Measurements from ENCODE around the gene KCNN2. TPM values are rescaled to one million over a fixed set of nuclear protein-coding genes. Genes with fewer than 3 reads are reported as not detected.

Gene KCNN2
- polyA plus RNA-seq, 4 donors = 0.18 to 0.19 TPM; not detected in 2

DNA sequence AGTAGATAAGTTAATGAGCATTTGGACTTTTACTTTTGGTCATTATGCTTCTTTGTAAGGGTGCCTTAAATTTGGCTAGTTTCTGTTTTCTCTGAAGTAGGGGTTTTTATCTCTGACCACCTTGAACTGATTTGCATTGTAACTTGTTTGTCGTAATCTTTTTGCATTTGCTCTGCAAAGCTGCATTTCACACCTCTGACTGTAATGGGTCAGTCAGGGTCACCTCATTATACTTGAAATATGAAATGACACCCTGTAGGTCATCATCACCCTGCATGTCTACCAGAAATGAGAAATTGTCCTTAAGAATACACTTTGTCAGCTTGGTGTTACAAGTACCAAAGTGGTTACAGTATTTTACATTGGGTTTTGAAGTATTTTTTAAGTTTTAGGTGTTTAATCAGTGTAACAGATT lies 74.0 kb downstream of the KCNN2 start:
- 78 to 81% (median 80%) methylated on average over 1 of the region's 1 CpG for WGBS, 3 donors
- no peaks in the 10 kb centered on the region for H3K4me1 ChIP-seq (ENCODE audit: control insufficient read depth in 3 of 3, insufficient read depth in 2 of 3, low read depth in 1 of 3, low read length in 2 of 3)
- H3K36me3 ChIP-seq (ENCODE audit: control insufficient read depth in 3 of 3, insufficient read depth in 2 of 3, low read depth in 1 of 3, low read length in 3 of 3) = no peaks in the 10 kb centered on the region
- H3K9me3 ChIP-seq (ENCODE audit: control insufficient read depth in 2 of 2, insufficient read depth in 1 of 2, low read depth in 1 of 2, low read length in 1 of 2) = no peaks in the 10 kb centered on the region
- no peaks in the 10 kb centered on the region for H3K27me3 ChIP-seq (ENCODE audit: control insufficient read depth in 3 of 3, insufficient read depth in 3 of 3, low read length in 3 of 3)
- H3K4me3 ChIP-seq (ENCODE audit: low read depth in 1 of 3, low read length in 3 of 3) = no peak overlapping the region
- DNase-seq (no peak), FAIRE-seq (no peak)
- H3K27ac ChIP-seq (ENCODE audit: low read depth in 1 of 3, low read length in 2 of 3) = no peak overlapping the region

DNA sequence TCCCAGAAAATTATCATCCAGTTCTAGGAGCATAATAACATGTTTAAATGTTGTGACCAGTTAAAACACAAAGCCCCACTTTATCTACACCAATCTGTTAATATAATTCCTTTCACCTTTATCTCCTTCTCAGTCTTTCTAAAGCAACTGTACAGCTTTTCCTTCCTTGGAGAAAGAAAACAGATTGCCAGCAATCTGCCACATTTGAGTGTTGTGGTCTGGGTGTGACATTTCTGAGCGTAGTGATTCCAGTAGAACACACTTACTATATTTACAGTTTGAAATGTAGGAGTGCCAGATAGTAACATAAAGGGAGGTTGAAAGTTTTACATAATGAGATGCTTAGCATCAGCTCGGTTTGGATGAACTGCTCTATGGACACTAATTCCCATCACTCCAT lies 76.1 kb downstream of the KCNN2 start:
- H3K9me3 ChIP-seq (ENCODE audit: control insufficient read depth in 2 of 2, insufficient read depth in 1 of 2, low read depth in 1 of 2, low read length in 1 of 2) = no peaks in the 10 kb centered on the region
- H3K27me3 ChIP-seq (ENCODE audit: control insufficient read depth in 3 of 3, insufficient read depth in 3 of 3, low read length in 3 of 3) = no peaks in the 10 kb centered on the region
- no peaks in the 10 kb centered on the region for H3K36me3 ChIP-seq (ENCODE audit: control insufficient read depth in 3 of 3, insufficient read depth in 2 of 3, low read depth in 1 of 3, low read length in 3 of 3)
- no peak overlapping the region for H3K4me3 ChIP-seq (ENCODE audit: low read depth in 1 of 3, low read length in 3 of 3)
- no peak for FAIRE-seq
- H3K27ac ChIP-seq (ENCODE audit: low read depth in 1 of 3, low read length in 2 of 3) = no peak overlapping the region
- WGBS, 3 donors = 51 to 61% (median 59%) methylated on average over 2 of the region's 2 CpGs
- H3K4me1 ChIP-seq (ENCODE audit: control insufficient read depth in 3 of 3, insufficient read depth in 2 of 3, low read depth in 1 of 3, low read length in 2 of 3) = no peaks in the 10 kb centered on the region
- no peak for DNase-seq

DNA sequence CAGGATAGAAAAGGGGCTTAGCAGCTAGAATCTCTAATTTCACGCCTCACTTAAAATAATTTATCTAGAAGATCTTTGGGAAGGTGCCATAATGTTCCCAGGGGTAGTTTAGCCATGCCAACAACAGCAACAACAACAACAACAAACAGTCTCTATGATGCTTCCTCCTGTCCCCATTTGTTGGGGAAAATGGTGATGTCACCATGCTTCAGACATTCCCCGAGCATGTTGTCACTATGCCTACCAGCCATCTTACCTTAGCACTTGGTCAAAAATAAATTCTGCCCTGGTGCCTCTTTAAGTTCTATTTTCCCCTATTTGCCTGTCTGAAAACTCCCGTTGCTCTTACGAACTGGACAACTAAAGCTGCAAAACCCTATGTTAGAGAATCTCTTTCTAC lies 76.6 kb downstream of the KCNN2 start:
- no peak for DNase-seq

DNA sequence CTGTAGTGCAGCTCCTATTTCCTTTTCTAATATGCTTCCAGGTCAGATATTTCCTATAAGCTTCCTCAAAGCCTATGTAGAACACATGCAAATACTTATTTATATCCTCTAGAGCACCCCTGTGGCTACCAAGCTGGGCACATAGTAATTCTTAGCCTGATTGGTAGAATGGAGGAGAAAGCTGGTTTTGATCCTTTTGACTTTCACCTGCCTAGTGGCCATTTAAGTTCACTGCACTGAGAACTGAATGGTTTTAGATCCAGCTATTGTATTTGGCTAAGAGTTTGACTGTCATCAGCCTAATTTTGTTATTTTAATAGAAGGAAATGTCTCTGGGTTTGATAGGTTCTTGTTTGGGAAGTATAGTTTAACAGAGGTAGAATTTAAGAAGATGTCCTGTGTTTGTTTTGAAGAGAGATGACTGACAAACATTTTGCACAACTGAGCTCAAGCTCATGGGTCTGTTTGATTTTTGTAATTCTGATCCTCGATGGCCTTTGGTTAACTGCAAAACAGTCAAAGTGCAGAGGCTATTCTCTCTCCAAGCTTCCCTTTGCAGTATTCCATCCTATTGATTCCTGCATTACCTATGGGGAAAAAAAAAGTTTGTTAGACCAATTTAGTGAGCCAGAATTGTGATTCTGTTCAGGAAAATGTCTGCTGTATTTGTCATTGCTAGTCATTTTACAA lies 85.4 kb downstream of the KCNN2 start:
- DNase-seq (no peak), FAIRE-seq (no peak)
- Histone ChIP-seq H3K27me3 (ENCODE audit: control insufficient read depth in 3 of 3, insufficient read depth in 3 of 3, low read length in 3 of 3) (no peaks in the 10 kb centered on the region), H3K36me3 (ENCODE audit: control insufficient read depth in 3 of 3, insufficient read depth in 2 of 3, low read depth in 1 of 3, low read length in 3 of 3) (no peaks in the 10 kb centered on the region), H3K9me3 (ENCODE audit: control insufficient read depth in 2 of 2, insufficient read depth in 1 of 2, low read depth in 1 of 2, low read length in 1 of 2) (no peaks in the 10 kb centered on the region), H3K4me1 (ENCODE audit: control insufficient read depth in 3 of 3, insufficient read depth in 2 of 3, low read depth in 1 of 3, low read length in 2 of 3) (no peaks in the 10 kb centered on the region), H3K27ac (ENCODE audit: low read depth in 1 of 3, low read length in 2 of 3) (no peak overlapping the region), H3K4me3 (ENCODE audit: low read depth in 1 of 3, low read length in 3 of 3) (no peak overlapping the region)
- 45 to 70% (median 70%) methylated on average over 1 of the region's 1 CpG for WGBS, 3 donors

More for the DNA sequence above, 76.6 kb downstream of the KCNN2 start:
- H3K36me3 ChIP-seq (ENCODE audit: control insufficient read depth in 3 of 3, insufficient read depth in 2 of 3, low read depth in 1 of 3, low read length in 3 of 3) = no peaks in the 10 kb centered on the region
- no peaks in the 10 kb centered on the region for H3K9me3 ChIP-seq (ENCODE audit: control insufficient read depth in 2 of 2, insufficient read depth in 1 of 2, low read depth in 1 of 2, low read length in 1 of 2)
- no peak for FAIRE-seq
- H3K27ac ChIP-seq (ENCODE audit: low read depth in 1 of 3, low read length in 2 of 3) = no peak overlapping the region
- H3K4me3 ChIP-seq (ENCODE audit: low read depth in 1 of 3, low read length in 3 of 3) = no peak overlapping the region
- 78 to 84% (median 82%) methylated on average over 4 of the region's 4 CpGs for WGBS, 3 donors
- no peaks in the 10 kb centered on the region for H3K4me1 ChIP-seq (ENCODE audit: control insufficient read depth in 3 of 3, insufficient read depth in 2 of 3, low read depth in 1 of 3, low read length in 2 of 3)
- no peaks in the 10 kb centered on the region for H3K27me3 ChIP-seq (ENCODE audit: control insufficient read depth in 3 of 3, insufficient read depth in 3 of 3, low read length in 3 of 3)

DNA sequence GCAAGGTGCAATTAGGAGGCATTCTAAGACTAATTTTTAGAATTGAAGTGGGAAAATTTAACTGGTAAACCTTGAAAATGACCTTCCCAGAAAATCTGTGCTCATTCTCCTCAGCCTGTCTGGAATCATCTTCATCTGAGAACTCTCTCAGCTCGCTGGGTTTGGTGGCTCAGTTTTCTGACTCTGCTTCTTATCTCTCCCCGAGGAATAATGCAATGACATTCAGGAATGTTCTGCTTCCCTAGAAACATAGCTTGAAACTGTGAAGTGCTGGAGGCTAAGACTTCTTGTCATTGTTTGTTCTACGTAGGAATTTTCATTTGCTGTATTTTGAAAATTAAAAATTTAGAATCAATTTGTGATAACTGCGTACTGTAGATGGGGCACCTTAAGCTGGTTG lies 86.6 kb downstream of the KCNN2 start:
- H3K4me3 ChIP-seq (ENCODE audit: low read depth in 1 of 3, low read length in 3 of 3) = no peak overlapping the region
- DNase-seq (no peak), FAIRE-seq (no peak)
- no peak overlapping the region for H3K27ac ChIP-seq (ENCODE audit: low read depth in 1 of 3, low read length in 2 of 3)
- H3K27me3 ChIP-seq (ENCODE audit: control insufficient read depth in 3 of 3, insufficient read depth in 3 of 3, low read length in 3 of 3) = no peaks in the 10 kb centered on the region
- 36 to 47% (median 46%) methylated on average over 4 of the region's 4 CpGs for WGBS, 3 donors
- H3K36me3 ChIP-seq (ENCODE audit: control insufficient read depth in 3 of 3, insufficient read depth in 2 of 3, low read depth in 1 of 3, low read length in 3 of 3) = no peaks in the 10 kb centered on the region
- H3K4me1 ChIP-seq (ENCODE audit: control insufficient read depth in 3 of 3, insufficient read depth in 2 of 3, low read depth in 1 of 3, low read length in 2 of 3) = no peaks in the 10 kb centered on the region
- no peaks in the 10 kb centered on the region for H3K9me3 ChIP-seq (ENCODE audit: control insufficient read depth in 2 of 2, insufficient read depth in 1 of 2, low read depth in 1 of 2, low read length in 1 of 2)

DNA sequence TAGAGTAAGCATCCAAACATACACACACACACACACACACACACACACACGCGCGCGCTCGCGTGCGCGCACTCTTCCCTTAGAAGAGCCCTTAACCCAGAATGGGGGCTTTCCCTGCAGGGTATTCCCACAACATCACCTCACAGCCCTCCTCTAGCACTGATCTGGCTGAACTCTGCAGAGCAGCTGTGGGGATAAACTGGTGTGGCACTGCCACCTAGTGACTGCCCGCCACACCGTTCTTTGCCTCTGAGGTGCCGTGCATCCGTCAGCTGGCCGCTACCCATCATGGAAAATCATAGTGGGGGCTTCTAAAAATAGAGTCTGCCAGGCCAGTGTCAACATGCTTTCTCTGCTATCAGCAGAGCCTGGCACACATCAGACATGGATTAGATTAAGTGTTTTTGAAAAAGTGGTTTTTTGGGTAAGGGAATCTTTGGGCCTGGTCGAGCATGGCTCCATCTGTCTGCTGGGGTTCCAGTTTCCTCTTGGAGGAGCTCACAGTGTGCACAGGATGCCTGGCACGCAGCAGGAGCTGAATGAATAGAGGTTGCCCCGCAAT lies 88.1 kb downstream of the KCNN2 start:
- no peaks in the 10 kb centered on the region for H3K36me3 ChIP-seq (ENCODE audit: control insufficient read depth in 3 of 3, insufficient read depth in 2 of 3, low read depth in 1 of 3, low read length in 3 of 3)
- H3K27ac ChIP-seq (ENCODE audit: low read depth in 1 of 3, low read length in 2 of 3) = no peak overlapping the region
- H3K9me3 ChIP-seq (ENCODE audit: control insufficient read depth in 2 of 2, insufficient read depth in 1 of 2, low read depth in 1 of 2, low read length in 1 of 2) = no peaks in the 10 kb centered on the region
- FAIRE-seq = no peak
- no peaks in the 10 kb centered on the region for H3K4me1 ChIP-seq (ENCODE audit: control insufficient read depth in 3 of 3, insufficient read depth in 2 of 3, low read depth in 1 of 3, low read length in 2 of 3)
- 6 to 11% (median 6%) methylated on average over 16 of the region's 16 CpGs for WGBS, 3 donors
- no peak overlapping the region for H3K4me3 ChIP-seq (ENCODE audit: low read depth in 1 of 3, low read length in 3 of 3)
- H3K27me3 ChIP-seq (ENCODE audit: control insufficient read depth in 3 of 3, insufficient read depth in 3 of 3, low read length in 3 of 3) = no peaks in the 10 kb centered on the region
- DNase-seq = peak; percentile 22 to 42

DNA sequence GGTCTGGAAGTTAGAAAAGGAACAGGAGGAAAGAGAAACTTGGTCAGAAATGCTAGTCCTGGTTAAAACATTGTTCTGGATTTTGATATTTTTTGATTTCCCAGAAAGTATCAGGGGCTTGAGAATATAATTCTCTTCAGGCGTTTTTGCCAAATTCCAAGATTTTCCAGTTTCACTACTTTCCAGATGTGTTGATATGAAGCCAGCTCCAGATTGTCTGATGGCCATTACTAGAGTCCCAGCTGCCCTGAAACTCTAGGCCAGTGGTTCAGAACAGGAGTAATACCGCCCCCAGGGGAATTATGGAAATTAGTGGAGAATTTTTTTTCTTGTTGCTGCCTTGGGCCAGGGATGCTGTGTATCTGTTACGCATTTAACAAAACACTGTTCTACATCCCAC lies 88.6 kb downstream of the KCNN2 start:
- Histone ChIP-seq H3K27ac (ENCODE audit: low read depth in 1 of 3, low read length in 2 of 3) (no peak overlapping the region), H3K4me3 (ENCODE audit: low read depth in 1 of 3, low read length in 3 of 3) (no peak overlapping the region), H3K27me3 (ENCODE audit: control insufficient read depth in 3 of 3, insufficient read depth in 3 of 3, low read length in 3 of 3) (no peaks in the 10 kb centered on the region), H3K9me3 (ENCODE audit: control insufficient read depth in 2 of 2, insufficient read depth in 1 of 2, low read depth in 1 of 2, low read length in 1 of 2) (no peaks in the 10 kb centered on the region), H3K36me3 (ENCODE audit: control insufficient read depth in 3 of 3, insufficient read depth in 2 of 3, low read depth in 1 of 3, low read length in 3 of 3) (no peaks in the 10 kb centered on the region), H3K4me1 (ENCODE audit: control insufficient read depth in 3 of 3, insufficient read depth in 2 of 3, low read depth in 1 of 3, low read length in 2 of 3) (no peaks in the 10 kb centered on the region)
- FAIRE-seq (no peak), DNase-seq (no peak)
- WGBS, 3 donors = 54 to 69% (median 62%) methylated on average over 3 of the region's 3 CpGs

DNA sequence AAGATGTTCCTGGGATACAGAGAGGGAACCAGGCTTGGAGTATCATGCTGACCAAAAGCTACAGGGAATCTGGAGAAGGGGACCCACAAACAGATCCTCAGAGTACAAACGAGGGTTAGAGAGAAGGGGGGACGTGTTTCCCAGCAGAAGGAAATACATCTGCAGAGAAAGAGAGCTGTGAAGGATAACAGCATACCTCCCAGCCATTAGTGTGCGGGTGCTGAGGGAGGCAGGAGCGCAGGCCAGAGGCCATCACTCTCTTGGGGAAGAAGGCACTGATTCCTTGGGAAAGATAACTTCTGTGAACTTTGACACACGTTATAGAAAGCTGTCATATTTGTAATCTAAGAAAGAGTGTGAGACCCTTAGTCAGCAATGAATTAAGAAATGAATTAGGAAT lies 96.9 kb downstream of the KCNN2 start:
- WGBS, 3 donors = 60 to 68% (median 61%) methylated on average over 5 of the region's 5 CpGs
- FAIRE-seq = no peak

DNA sequence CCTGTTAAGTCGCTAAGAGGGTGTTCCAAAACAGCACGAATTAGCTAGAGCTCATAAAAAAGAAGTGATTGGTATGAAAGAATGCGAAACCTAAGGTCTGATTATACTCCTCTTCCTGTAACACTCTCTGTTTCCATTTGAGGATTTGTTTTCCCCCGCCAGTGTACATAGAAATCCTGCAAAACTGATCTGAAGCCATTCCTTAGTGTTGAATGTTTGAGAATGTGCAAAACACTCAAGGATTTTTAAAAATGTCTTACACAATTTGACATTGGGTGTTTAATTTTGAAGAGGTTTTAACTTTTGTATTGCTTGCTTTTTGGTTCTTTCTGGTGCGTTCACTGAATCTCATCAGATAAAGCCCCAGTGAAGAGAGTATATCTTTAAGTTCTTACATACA lies 105.3 kb downstream of the KCNN2 start:
- Histone ChIP-seq H3K27me3 (ENCODE audit: control insufficient read depth in 3 of 3, insufficient read depth in 3 of 3, low read length in 3 of 3) (no peaks in the 10 kb centered on the region), H3K27ac (ENCODE audit: low read depth in 1 of 3, low read length in 2 of 3) (no peak overlapping the region), H3K4me3 (ENCODE audit: low read depth in 1 of 3, low read length in 3 of 3) (no peak overlapping the region), H3K36me3 (ENCODE audit: control insufficient read depth in 3 of 3, insufficient read depth in 2 of 3, low read depth in 1 of 3, low read length in 3 of 3) (no peaks in the 10 kb centered on the region), H3K9me3 (ENCODE audit: control insufficient read depth in 2 of 2, insufficient read depth in 1 of 2, low read depth in 1 of 2, low read length in 1 of 2) (no peaks in the 10 kb centered on the region), H3K4me1 (ENCODE audit: control insufficient read depth in 3 of 3, insufficient read depth in 2 of 3, low read depth in 1 of 3, low read length in 2 of 3) (no peaks in the 10 kb centered on the region)
- no peak for DNase-seq
- WGBS, 3 donors = 55 to 60% (median 55%) methylated on average over 5 of the region's 5 CpGs
- no peak for FAIRE-seq

More for the DNA sequence above, 96.9 kb downstream of the KCNN2 start:
- no peaks in the 10 kb centered on the region for H3K36me3 ChIP-seq (ENCODE audit: control insufficient read depth in 3 of 3, insufficient read depth in 2 of 3, low read depth in 1 of 3, low read length in 3 of 3)
- no peaks in the 10 kb centered on the region for H3K27me3 ChIP-seq (ENCODE audit: control insufficient read depth in 3 of 3, insufficient read depth in 3 of 3, low read length in 3 of 3)
- H3K4me3 ChIP-seq (ENCODE audit: low read depth in 1 of 3, low read length in 3 of 3) = no peak overlapping the region
- H3K27ac ChIP-seq (ENCODE audit: low read depth in 1 of 3, low read length in 2 of 3) = no peak overlapping the region
- no peaks in the 10 kb centered on the region for H3K4me1 ChIP-seq (ENCODE audit: control insufficient read depth in 3 of 3, insufficient read depth in 2 of 3, low read depth in 1 of 3, low read length in 2 of 3)
- no peaks in the 10 kb centered on the region for H3K9me3 ChIP-seq (ENCODE audit: control insufficient read depth in 2 of 2, insufficient read depth in 1 of 2, low read depth in 1 of 2, low read length in 1 of 2)
- no peak for DNase-seq

Data from small intestine (tissue), 7 donors.